Uterus (tissue), 4 donors: ENCODE results near the gene NOL4L. TPM values are rescaled to one million over a fixed set of nuclear protein-coding genes. Genes with fewer than 3 reads are reported as not detected.

ENCODE experiments used
- DNase-seq, 2 donors: peaks; one replicate each; pipeline ENCODE4 v3.0.0-alpha.2; 2019 to 2020
- H3K27ac ChIP-seq, 2 donors: fragments of 200-600 bp; sonication (generic); 1 replicate in 1 of 2; 2 replicates in 1 of 2; pipeline ENCODE4 v1.5.1; 2016 to 2018
- H3K27me3 ChIP-seq, 2 donors: fragments of 200-600 bp; sonication (generic); one replicate each; pipeline ENCODE4 v1.5.1; 2018 to 2019; ENCODE audit warnings: control low read depth in 1 of 2
- H3K36me3 ChIP-seq, 2 donors: fragments of 200-600 bp; sonication (generic); one replicate each; pipeline ENCODE4 v1.5.1; 2019; ENCODE audit warnings: control low read depth in 1 of 2
- H3K4me1 ChIP-seq, 2 donors: fragments of 200-600 bp; sonication (generic); one replicate each; pipeline ENCODE4 v1.5.1; 2018 to 2019; ENCODE audit warnings: control low read depth in 1 of 2
- H3K4me3 ChIP-seq, 2 donors: fragments of 200-600 bp; sonication (generic); 1 replicate in 1 of 2; 2 replicates in 1 of 2; pipeline ENCODE4 v1.5.1; 2018 to 2019; ENCODE audit warnings: mild to moderate bottlenecking in 1 of 2
- H3K9me3 ChIP-seq, 2 donors: fragments of 200-600 bp; sonication (generic); one replicate each; pipeline ENCODE4 v1.5.1; 2019; ENCODE audit warnings: control low read depth in 1 of 2
- POLR2A ChIP-seq, 2 donors: fragments of 450-650 bp; IDR thresholded peaks; one replicate each; pipeline ENCODE4 v1.6.1; 2016; ENCODE audit warnings: antibody characterized with exemption in 2 of 2, mild to moderate bottlenecking in 1 of 2, moderate library complexity in 1 of 2
- intact Hi-C: fragments of 100-400 bp; cut with DNase I; formaldehyde crosslinking; loops from one replicate; pipeline ENCODE4 v1.15.1; 2023; ENCODE audit warnings: low total_unique reads
- total RNA-seq, 4 donors: library from RNA; depleted of rRNA in 3 of 4; stranded (reverse); fragments of >200 nt in 3 of 4; gene quantifications; one replicate each; pipeline versions ENCODE4 v1.1.0 to v1.2.4, GENCODE V29; 2014 to 2023
- TF ChIP-seq, protein P1 (sequence below), 4 experiments: fragments of 200-600 bp in 2 of 4; fragments of 450-650 bp in 2 of 4; sonication (generic) in 2 of 4; IDR thresholded peaks; one replicate each; pipeline ENCODE4 v1.5.1; 2016 to 2019; ENCODE audit warnings: antibody characterized with exemption in 4 of 4, mild to moderate bottlenecking in 2 of 4, moderate library complexity in 1 of 4
- donor health status: DM: yes; HTN: yes; CAD: no.

NOL4L gene
- total RNA-seq, 4 donors from 2014 or later: 6.2 to 31.1 (median 9.6) TPM

GRCh38 chr20:32586291-32586690 lies 1.2 kb upstream of the NOL4L start:
- intact Hi-C loops: no loop called here
- H3K27ac ChIP-seq: no peak overlapping the region
- H3K36me3 ChIP-seq: no peaks in the 10 kb centered on the region
- no peaks in the 10 kb centered on the region for H3K27me3 ChIP-seq
- no peak for TF ChIP-seq POLR2A (IDR thresholded peaks at IDR 0.05)
- TF ChIP-seq, protein P1, sequence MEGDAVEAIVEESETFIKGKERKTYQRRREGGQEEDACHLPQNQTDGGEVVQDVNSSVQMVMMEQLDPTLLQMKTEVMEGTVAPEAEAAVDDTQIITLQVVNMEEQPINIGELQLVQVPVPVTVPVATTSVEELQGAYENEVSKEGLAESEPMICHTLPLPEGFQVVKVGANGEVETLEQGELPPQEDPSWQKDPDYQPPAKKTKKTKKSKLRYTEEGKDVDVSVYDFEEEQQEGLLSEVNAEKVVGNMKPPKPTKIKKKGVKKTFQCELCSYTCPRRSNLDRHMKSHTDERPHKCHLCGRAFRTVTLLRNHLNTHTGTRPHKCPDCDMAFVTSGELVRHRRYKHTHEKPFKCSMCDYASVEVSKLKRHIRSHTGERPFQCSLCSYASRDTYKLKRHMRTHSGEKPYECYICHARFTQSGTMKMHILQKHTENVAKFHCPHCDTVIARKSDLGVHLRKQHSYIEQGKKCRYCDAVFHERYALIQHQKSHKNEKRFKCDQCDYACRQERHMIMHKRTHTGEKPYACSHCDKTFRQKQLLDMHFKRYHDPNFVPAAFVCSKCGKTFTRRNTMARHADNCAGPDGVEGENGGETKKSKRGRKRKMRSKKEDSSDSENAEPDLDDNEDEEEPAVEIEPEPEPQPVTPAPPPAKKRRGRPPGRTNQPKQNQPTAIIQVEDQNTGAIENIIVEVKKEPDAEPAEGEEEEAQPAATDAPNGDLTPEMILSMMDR (IDR thresholded peaks at IDR 0.05): no peak
- no peaks in the 10 kb centered on the region for H3K9me3 ChIP-seq
- no peak overlapping the region for H3K4me3 ChIP-seq
- DNase-seq: no peak
- peaks cover 0 to 9% of the 10 kb centered on the region in 2 donors for H3K4me1 ChIP-seq

- peaks cover 0 to 9% of the 10 kb centered on the region in 2 donors for H3K4me1 ChIP-seq
- DNase-seq: no peak
- H3K9me3 ChIP-seq: no peaks in the 10 kb centered on the region
- TF ChIP-seq, protein P1 (IDR thresholded peaks at IDR 0.05): no peak
- no peak for TF ChIP-seq POLR2A (IDR thresholded peaks at IDR 0.05)
- H3K36me3 ChIP-seq: no peaks in the 10 kb centered on the region
- no peak overlapping the region for H3K27ac ChIP-seq
- H3K27me3 ChIP-seq: no peaks in the 10 kb centered on the region
- no peak overlapping the region for H3K4me3 ChIP-seq
- intact Hi-C loops: no loop called here
These were observed 524 bp upstream of the NOL4L start for GRCh38 chr20:32585586-32586127.

DNA sequence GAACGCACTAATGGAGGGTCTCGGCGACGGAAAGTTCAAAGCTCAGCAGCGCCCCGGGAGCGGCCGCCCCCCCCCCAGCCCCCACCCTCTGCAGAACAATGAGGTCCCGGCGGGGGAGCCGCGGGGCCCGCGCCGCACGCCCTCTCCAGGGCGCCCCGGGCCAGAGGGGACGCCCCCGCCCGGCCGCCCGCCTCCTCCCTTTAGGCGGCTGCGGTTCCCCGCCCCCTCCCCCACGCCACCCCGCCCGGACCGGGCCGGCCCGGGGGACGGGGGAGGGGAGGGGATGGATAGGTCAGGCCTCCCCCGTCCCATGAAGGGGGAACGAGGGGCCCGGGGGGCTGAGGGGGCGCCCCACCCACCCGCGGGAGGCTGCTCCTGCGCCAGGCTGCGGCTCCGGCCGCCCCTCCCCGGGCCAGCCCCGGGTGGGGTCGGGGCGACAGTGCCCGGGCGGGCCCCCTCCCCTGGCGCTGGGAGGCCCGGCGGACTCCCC lies 1.5 kb downstream of the NOL4L start:
- intact Hi-C loops: no loop called here
- Histone ChIP-seq H3K4me3 (peak overlapping the region; percentile 46 to 58), H3K36me3 (no peaks in the 10 kb centered on the region), H3K9me3 (no peaks in the 10 kb centered on the region), H3K27ac (peak overlapping the region; percentile 39 to 65), H3K4me1 (peaks cover 0 to 9% of the 10 kb centered on the region in 2 donors), H3K27me3 (no peaks in the 10 kb centered on the region)
- TF ChIP-seq, protein P1 (IDR thresholded peaks at IDR 0.05): no peak
- TF ChIP-seq POLR2A (IDR thresholded peaks at IDR 0.05): no peak
- DNase-seq: no peak

GRCh38 chr20:32582659-32583580 lies 2.2 kb downstream of the NOL4L start:
- Histone ChIP-seq H3K4me3 (peak overlapping the region; percentile 46 to 58), H3K27ac (peak overlapping the region; percentile 39 to 65), H3K4me1 (peaks cover 0 to 9% of the 10 kb centered on the region in 2 donors), H3K27me3 (no peaks in the 10 kb centered on the region), H3K9me3 (no peaks in the 10 kb centered on the region), H3K36me3 (no peaks in the 10 kb centered on the region)
- DNase-seq: peak in 1 of 2 donors; percentile 54
- TF ChIP-seq POLR2A (IDR thresholded peaks at IDR 0.05): no peak
- TF ChIP-seq, protein P1 (IDR thresholded peaks at IDR 0.05): no peak
- intact Hi-C loops: no loop called here
